Measurements from ENCODE around the gene POU2AF3.

- TF ChIP-seq EP300 (IDR thresholded peaks at IDR 0.05; ENCODE audit: borderline replicate concordance), result no peak
- no peak for TF ChIP-seq TAF1 (IDR thresholded peaks at IDR 0.05; ENCODE audit: low read depth)
- TF ChIP-seq ZBTB7A (IDR thresholded peaks at IDR 0.05; ENCODE audit: low read depth), result no peak
- no peak for TF ChIP-seq CREB1 (IDR thresholded peaks at IDR 0.05; ENCODE audit: low read depth)
- no peak for TF ChIP-seq MAX (IDR thresholded peaks at IDR 0.05)
- TF ChIP-seq NFIC (IDR thresholded peaks at IDR 0.05), result no peak
- no peak for TF ChIP-seq REST (IDR thresholded peaks at IDR 0.05; ENCODE audit: low read depth)
- no peak for TF ChIP-seq EGR1 (IDR thresholded peaks at IDR 0.05)
- no peak for TF ChIP-seq TEAD4 (IDR thresholded peaks at IDR 0.05)
- no peak for TF ChIP-seq YY1 (IDR thresholded peaks at IDR 0.05; ENCODE audit: low read depth)
Measured at GRCh38 chr11:111305876-111306275, 7.5 kb downstream of the POU2AF3 start.

All from Ishikawa (cell line).